ENCODE measurements around the gene RFC1.

Gene RFC1

DNA sequence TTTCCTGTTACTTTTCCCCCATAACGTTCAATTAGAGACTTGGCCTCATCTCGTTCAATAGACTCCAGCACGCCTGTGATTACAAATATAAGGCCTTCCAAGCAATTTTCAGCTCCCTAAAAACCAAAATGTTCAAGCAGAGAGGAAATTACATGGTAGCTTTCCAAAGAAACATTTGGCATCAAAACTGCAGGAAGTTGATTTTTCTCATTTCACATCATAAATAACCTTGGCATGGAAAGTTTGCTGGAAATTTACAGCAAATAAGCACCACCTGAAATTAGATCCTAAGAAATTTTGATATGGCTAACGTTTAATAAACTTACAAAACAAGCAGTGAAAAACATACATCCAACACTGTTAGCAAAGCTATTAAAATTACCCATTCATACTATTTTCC, 53.3 kb downstream of the RFC1 start:
- TF ChIP-seq, protein P1, sequence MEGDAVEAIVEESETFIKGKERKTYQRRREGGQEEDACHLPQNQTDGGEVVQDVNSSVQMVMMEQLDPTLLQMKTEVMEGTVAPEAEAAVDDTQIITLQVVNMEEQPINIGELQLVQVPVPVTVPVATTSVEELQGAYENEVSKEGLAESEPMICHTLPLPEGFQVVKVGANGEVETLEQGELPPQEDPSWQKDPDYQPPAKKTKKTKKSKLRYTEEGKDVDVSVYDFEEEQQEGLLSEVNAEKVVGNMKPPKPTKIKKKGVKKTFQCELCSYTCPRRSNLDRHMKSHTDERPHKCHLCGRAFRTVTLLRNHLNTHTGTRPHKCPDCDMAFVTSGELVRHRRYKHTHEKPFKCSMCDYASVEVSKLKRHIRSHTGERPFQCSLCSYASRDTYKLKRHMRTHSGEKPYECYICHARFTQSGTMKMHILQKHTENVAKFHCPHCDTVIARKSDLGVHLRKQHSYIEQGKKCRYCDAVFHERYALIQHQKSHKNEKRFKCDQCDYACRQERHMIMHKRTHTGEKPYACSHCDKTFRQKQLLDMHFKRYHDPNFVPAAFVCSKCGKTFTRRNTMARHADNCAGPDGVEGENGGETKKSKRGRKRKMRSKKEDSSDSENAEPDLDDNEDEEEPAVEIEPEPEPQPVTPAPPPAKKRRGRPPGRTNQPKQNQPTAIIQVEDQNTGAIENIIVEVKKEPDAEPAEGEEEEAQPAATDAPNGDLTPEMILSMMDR (IDR thresholded peaks at IDR 0.05; ENCODE audit: control insufficient read depth, insufficient read depth, low read depth, low read length, missing control alignments), result no peak
- DNase-seq (ENCODE audit: low read depth), result no peak
- no peak overlapping the region for H3K4me3 ChIP-seq (ENCODE audit: control insufficient read depth, low read depth, low read length)

DNA sequence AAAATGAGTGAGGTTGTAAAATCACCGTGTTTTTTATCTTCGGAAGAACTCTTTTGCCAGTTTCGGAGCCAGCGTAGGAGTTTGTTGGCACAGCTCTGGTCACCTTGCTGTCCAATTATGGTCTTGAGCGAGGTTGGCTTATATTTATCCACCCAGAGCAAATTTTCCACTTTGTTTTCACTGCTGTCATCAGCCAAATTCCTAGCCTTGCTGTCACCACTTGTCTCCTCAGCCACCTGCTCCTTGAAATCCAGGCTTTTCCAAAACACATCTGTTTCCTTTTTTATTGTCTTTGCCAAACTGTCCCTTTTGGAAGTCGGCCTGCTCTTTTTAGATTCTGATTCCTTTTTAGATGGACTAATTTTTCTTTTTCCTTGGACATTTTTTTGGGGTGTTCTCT, 57.6 kb downstream of the RFC1 start:
- no peak overlapping the region for H3K4me3 ChIP-seq (ENCODE audit: control insufficient read depth, low read depth, low read length)
- TF ChIP-seq, protein P1 (IDR thresholded peaks at IDR 0.05; ENCODE audit: control insufficient read depth, insufficient read depth, low read depth, low read length, missing control alignments), result no peak
- no peak for DNase-seq (ENCODE audit: low read depth)

DNA sequence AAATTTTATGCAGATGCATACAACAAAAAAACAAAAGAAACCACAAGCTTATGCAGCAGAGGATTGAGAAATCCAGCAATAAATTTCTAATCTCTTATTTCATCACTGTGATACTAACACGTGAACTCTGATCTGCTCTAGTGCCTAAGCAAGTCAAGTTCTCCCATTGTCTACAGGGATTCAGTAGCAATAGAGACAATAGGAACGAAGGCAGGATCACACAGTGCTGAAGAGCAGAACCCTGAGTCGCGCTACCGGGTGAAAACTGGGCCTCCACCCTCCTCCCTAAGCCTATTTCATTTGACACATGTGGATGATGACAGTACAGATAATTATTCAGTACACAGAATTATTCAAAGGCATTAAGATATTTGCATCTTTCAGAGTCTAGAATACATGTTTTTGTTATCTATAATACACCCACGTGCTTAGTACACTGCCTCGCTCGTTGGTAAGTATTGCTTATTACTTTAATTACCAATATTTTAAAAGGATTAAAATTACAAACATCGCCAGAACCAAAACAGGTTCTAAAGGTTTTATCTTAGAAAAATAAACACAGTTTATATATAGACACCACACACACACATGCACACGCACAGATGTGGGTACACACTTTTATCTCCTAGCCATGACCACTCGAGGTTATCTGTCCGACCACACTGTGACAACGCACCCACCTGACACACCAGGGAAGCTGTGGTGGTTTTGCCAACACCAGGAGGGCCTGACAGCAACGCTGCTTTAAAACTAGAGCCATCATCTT, 60.1 kb downstream of the RFC1 start:
- DNase-seq (ENCODE audit: low read depth), result no peak
- TF ChIP-seq, protein P1 (IDR thresholded peaks at IDR 0.05; ENCODE audit: control insufficient read depth, insufficient read depth, low read depth, low read length, missing control alignments), result no peak

DNA sequence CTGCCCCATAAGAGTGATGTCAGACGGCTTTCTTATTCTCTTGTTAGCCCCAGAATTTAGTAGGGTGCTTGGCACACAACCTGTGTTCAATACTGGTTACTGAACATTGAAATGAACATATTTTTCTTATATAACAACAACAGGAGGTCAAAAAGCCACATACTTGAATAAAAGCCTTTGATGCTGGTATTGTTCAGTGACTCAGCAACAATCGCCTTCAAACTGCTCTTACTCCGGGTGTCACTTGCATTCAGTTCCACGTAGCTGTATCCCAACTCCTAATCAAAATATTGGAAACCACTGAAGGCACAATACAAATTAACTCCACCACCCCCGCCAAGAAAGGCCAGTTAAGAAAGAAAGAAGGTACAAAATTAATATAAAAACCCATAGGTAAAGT, 61.5 kb downstream of the RFC1 start:
- TF ChIP-seq, protein P1 (IDR thresholded peaks at IDR 0.05; ENCODE audit: control insufficient read depth, insufficient read depth, low read depth, low read length, missing control alignments), result no peak
- no peak overlapping the region for H3K4me3 ChIP-seq (ENCODE audit: control insufficient read depth, low read depth, low read length)
- no peak for DNase-seq (ENCODE audit: low read depth)

More for the DNA sequence above, 60.1 kb downstream of the RFC1 start:
- no peak overlapping the region for H3K4me3 ChIP-seq (ENCODE audit: control insufficient read depth, low read depth, low read length)

DNA sequence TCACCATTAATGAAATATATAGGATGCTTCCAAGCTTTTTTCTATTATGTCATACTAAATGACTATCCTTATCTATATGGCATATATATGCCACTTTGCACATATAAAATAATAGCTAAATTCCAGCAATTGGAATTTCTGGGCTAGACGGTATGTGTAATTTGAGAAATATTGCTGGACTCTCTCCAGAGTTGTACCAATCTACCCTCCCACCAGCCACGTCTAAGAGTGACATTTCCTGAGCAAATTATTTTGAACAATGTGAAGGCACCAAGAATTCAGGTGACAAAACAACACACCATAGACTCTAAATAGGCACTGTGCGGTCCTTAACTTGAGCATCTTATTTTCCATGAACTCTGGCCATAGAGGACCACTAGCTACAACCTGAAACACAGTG, 62.3 kb downstream of the RFC1 start:
- no peak for DNase-seq (ENCODE audit: low read depth)
- no peak overlapping the region for H3K4me3 ChIP-seq (ENCODE audit: control insufficient read depth, low read depth, low read length)
- TF ChIP-seq, protein P1 (IDR thresholded peaks at IDR 0.05; ENCODE audit: control insufficient read depth, insufficient read depth, low read depth, low read length, missing control alignments), result no peak

DNA sequence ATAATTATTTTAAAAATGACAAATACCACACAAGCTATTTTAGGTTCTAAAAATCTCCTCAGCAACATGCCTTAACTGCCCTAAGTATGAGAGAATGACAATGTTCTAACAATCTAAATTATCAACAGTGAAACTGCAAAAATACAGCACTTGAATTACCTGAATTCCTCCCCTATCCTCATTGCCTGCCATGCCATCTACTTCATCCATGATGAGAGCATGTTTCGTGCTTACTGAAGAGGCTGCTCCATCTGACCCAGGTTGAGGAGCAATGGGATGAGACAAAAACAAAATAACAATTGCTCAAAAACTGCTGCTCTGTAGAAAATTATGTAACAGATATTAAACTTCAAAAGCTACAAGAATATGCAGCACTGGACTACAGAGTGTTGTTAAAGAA, 63.3 kb downstream of the RFC1 start:
- TF ChIP-seq, protein P1 (IDR thresholded peaks at IDR 0.05; ENCODE audit: control insufficient read depth, insufficient read depth, low read depth, low read length, missing control alignments), result no peak
- DNase-seq (ENCODE audit: low read depth), result no peak
- no peak overlapping the region for H3K4me3 ChIP-seq (ENCODE audit: control insufficient read depth, low read depth, low read length)

All from AG09309 (cell line).